Peyer's patch (tissue), 4 donors: ENCODE measurements around the gene ACP4. TPM values are rescaled to one million over a fixed set of nuclear protein-coding genes. Genes with fewer than 3 reads are reported as not detected.
"Not testable (repeated sequence)": the region's sequence is repeated elsewhere in the genome, so short reads cannot be mapped to it uniquely, and the experiment has no call there.

Source experiments
- DNase-seq, 3 donors: peaks; one replicate each; pipeline ENCODE4 v3.0.0-alpha.2; 2017 to 2019
- H3K27ac ChIP-seq, 4 donors: fragments of 200-600 bp; sonication (generic); one replicate each; pipeline ENCODE4 v1.5.1; 2016 to 2019
- H3K27me3 ChIP-seq, 2 donors: fragments of 200-600 bp; sonication (generic); one replicate each; pipeline ENCODE4 v1.5.1; 2019
- H3K36me3 ChIP-seq, 3 donors: fragments of 200-600 bp; sonication (generic); one replicate each; pipeline ENCODE4 v1.5.1; 2016 to 2019
- H3K4me1 ChIP-seq, 4 donors: fragments of 200-600 bp; sonication (generic); one replicate each; pipeline ENCODE4 v1.5.1; 2016 to 2019
- H3K4me3 ChIP-seq, 4 donors: fragments of 200-600 bp; sonication (generic); 1 replicate in 3 of 4; 2 replicates in 1 of 4; pipeline ENCODE4 v1.5.1; 2016 to 2019; ENCODE audit warnings: mild to moderate bottlenecking in 1 of 4
- H3K9me3 ChIP-seq, 4 donors: fragments of 200-600 bp; sonication (generic); one replicate each; pipeline ENCODE4 v1.5.1; 2016 to 2019; ENCODE audit warnings: mild to moderate bottlenecking in 1 of 4
- POLR2A ChIP-seq, 2 donors: fragments of 450-650 bp; IDR thresholded peaks; one replicate each; pipeline ENCODE4 v1.5.1; 2017; ENCODE audit warnings: antibody characterized with exemption in 2 of 2, mild to moderate bottlenecking in 2 of 2, moderate library complexity in 2 of 2
- total RNA-seq, 4 donors: library from RNA; depleted of rRNA; stranded (reverse); fragments of >200 nt; gene quantifications; one replicate each; pipeline ENCODE4 v1.1.0, GENCODE V29; 2016
- TF ChIP-seq, protein P1 (sequence below), 6 experiments: fragments of 450-650 bp in 4 of 6; fragments of 200-600 bp in 2 of 6; sonication (generic) in 1 of 6; IDR thresholded peaks; one replicate each; pipeline ENCODE4 v1.5.1; 2017 to 2019; ENCODE audit warnings: antibody characterized with exemption in 6 of 6, mild to moderate bottlenecking in 3 of 6, moderate library complexity in 1 of 6

Gene ACP4
- total RNA-seq, 4 donors from 2014 or later: not detected

DNA sequence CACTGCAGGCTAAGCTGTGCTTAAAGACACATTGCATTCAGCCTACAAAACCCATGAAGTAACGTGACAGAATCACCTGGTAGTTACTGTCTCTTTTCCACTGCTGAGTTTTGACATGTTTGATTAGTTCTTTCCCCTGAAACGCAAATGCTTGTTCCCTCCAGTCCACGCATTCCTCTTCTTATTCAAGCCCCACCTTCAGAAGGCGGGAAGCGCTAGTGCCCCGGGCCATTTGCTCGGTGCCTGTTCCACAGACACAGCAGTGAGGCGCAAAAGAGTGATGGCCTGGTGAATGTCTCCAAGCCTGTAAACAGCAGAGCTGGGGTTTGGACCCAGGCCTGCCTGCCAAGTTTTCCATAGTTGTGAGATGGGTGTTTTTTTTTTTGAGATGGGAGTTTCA, 10.9 kb downstream of the ACP4 start:
- TF ChIP-seq, protein P1, sequence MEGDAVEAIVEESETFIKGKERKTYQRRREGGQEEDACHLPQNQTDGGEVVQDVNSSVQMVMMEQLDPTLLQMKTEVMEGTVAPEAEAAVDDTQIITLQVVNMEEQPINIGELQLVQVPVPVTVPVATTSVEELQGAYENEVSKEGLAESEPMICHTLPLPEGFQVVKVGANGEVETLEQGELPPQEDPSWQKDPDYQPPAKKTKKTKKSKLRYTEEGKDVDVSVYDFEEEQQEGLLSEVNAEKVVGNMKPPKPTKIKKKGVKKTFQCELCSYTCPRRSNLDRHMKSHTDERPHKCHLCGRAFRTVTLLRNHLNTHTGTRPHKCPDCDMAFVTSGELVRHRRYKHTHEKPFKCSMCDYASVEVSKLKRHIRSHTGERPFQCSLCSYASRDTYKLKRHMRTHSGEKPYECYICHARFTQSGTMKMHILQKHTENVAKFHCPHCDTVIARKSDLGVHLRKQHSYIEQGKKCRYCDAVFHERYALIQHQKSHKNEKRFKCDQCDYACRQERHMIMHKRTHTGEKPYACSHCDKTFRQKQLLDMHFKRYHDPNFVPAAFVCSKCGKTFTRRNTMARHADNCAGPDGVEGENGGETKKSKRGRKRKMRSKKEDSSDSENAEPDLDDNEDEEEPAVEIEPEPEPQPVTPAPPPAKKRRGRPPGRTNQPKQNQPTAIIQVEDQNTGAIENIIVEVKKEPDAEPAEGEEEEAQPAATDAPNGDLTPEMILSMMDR (IDR thresholded peaks at IDR 0.05): no peak
- no peak for TF ChIP-seq POLR2A (IDR thresholded peaks at IDR 0.05)
- H3K27ac ChIP-seq: no peak overlapping the region
- H3K27me3 ChIP-seq: no peaks in the 10 kb centered on the region
- no peak overlapping the region for H3K4me3 ChIP-seq
- H3K4me1 ChIP-seq: peaks cover 0 to 18% (median 3%) of the 10 kb centered on the region in 4 donors
- no peaks in the 10 kb centered on the region for H3K9me3 ChIP-seq
- no peak for DNase-seq
- H3K36me3 ChIP-seq: peaks cover 0 to 29% (median 0%) of the 10 kb centered on the region in 3 donors

DNA sequence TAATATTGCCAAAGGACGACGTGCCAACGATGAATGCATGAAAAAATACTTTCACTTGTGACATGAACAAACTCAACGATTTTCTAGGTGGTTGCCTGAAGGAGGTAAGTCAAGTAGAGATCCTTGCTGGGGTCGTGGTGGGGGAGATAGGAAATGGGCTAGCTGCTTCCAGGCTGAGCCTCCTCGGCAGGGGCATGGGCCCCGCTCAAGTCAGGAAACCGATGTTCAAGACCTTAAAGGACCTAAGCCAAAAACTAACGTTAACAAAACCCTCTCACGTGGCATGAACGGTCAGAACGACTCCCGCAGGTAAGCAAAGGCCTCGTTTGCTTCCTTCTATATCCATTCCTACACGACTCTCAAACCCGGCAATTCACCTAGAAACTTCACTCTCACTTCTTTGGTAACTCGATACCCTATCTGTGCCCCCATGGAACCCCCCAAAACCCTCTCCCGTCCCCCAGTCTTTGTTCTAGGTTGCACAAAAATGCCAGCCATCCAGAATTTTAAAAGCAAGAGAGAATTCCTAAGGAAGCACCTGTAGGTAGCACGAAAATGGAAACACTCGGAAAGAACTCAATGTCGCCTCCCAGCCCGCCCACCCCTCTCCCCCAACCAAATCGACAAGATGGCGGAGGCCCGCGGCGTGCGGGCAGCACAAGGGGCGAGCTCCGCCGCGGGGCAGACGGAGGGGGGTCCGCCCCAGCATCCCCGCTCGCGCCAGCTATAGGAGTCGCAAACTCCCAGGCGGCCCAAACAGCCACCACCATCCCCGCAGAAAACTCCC, 13.6 kb downstream of the ACP4 start:
- no peaks in the 10 kb centered on the region for H3K27me3 ChIP-seq
- no peaks in the 10 kb centered on the region for H3K9me3 ChIP-seq
- peak overlapping the region; percentile 80 to 98 (median 94) for H3K27ac ChIP-seq
- no peak for DNase-seq
- H3K4me3 ChIP-seq: peak overlapping the region; percentile 69 to 95 (median 85)
- peaks cover 0 to 18% (median 3%) of the 10 kb centered on the region in 4 donors for H3K4me1 ChIP-seq
- H3K36me3 ChIP-seq: peaks cover 0 to 10% (median 0%) of the 10 kb centered on the region in 3 donors
- TF ChIP-seq, protein P1 (IDR thresholded peaks at IDR 0.05): no peak
- TF ChIP-seq POLR2A (IDR thresholded peaks at IDR 0.05): no peak

DNA sequence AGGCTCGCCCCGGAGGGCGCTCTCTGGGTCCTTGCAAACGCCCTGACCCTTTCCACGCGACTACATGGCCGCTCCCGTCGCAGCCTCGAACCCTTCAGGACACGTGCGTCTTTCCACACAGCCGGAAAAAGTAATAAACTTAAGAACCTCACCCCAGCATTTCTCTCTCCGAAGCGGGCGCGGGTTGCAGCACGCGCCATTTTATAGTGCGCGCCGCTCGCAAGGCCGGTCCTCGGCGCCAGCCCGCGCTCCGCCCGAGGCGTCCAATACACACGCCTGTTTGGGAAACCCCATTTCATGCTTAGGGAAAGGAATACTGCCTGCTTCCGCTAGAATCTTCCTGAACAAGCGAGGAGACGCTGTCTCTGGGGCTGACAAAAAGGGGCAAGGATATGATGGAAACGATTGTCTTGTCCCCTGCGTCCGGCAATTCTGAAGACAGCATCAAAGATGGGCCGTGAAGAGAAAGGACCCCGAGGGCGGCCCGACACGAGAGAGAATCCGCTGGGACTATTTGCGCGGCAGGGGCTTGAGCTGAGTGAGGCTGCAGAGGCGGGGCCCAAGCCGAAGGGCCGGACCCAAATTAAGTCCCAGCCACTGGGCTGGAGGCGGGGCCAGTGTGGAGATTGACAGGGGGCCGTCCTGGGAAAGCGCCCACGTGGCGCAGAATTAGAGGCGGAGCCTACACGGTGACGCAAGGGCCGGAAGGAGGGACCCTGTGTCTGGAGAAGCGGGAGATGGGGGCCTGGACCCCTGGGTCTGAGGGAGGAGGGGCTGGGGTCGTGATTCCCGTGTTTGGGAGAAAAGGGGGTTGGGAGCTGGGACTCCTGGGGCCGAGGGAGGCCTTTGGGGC, 14.4 kb downstream of the ACP4 start:
- H3K9me3 ChIP-seq: no peaks in the 10 kb centered on the region
- H3K4me1 ChIP-seq: peaks cover 0 to 18% (median 3%) of the 10 kb centered on the region in 4 donors
- peak overlapping the region; percentile 80 to 98 (median 94) for H3K27ac ChIP-seq
- peak; percentile 98 to 99 (median 99) for DNase-seq
- peak in 1 of 2 donors; percentile 35 for TF ChIP-seq POLR2A (IDR thresholded peaks at IDR 0.05)
- TF ChIP-seq, protein P1 (IDR thresholded peaks at IDR 0.05): peak in 1 of 6 experiments; percentile 19
- H3K36me3 ChIP-seq: peaks cover 0 to 10% (median 0%) of the 10 kb centered on the region in 3 donors
- no peaks in the 10 kb centered on the region for H3K27me3 ChIP-seq
- H3K4me3 ChIP-seq: peak overlapping the region; percentile 69 to 95 (median 85)

DNA sequence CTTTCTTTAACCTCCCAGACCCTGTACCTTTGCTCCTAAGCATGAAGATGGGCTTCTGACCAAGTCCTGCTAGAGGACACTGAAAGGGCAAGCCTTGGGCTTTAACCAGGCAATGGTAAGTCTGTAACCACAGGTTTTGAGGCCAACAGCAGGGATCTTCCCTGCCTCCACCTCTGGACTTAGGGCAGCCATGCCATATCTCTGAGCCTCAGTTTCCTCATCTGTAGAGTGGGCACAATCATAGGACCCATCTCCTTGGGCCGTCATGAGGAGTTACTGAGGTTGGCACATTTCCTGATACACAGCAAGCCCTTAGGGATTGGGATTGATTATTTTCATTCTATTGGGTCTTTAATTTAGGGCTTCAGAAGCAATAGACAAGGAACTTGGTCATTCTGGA, 18.6 kb downstream of the ACP4 start:
- H3K4me3 ChIP-seq: no peak overlapping the region
- no peak overlapping the region for H3K27ac ChIP-seq
- H3K27me3 ChIP-seq: no peaks in the 10 kb centered on the region
- no peak for DNase-seq
- H3K36me3 ChIP-seq: no peaks in the 10 kb centered on the region
- H3K4me1 ChIP-seq: no peaks in the 10 kb centered on the region
- H3K9me3 ChIP-seq: no peaks in the 10 kb centered on the region
- TF ChIP-seq POLR2A (IDR thresholded peaks at IDR 0.05): no peak
- TF ChIP-seq, protein P1 (IDR thresholded peaks at IDR 0.05): no peak

DNA sequence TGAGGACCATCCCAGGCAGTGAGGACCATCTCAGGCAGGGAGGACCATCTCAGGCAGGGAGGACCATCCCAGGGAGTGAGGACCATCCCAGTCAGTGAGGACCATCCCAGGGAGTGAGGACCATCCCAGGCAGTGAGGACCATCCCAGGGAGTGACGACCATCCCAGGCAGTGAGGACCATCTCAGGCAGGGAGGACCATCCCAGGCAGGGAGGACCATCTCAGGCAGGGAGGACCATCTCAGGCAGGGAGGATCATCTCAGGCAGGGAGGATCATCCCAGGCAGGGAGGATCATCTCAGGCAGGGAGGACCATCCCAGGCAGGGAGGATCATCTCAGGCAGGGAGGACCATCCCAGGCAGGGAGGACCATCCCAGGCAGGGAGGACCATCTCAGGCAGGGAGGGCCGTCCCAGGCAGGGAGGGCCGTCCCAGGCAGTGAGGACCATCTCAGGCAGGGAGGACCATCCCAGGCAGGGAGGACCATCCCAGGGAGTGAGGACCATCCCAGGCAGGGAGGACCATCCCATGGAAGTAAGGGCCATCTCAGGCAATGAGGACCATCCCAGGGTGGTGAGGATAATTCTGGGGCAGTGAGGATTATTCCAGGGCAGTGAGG, 21.5 kb downstream of the ACP4 start:
- not testable (repeated sequence) for H3K9me3 ChIP-seq, DNase-seq, H3K4me3 ChIP-seq, H3K27ac ChIP-seq, H3K27me3 ChIP-seq, H3K4me1 ChIP-seq, H3K36me3 ChIP-seq
